Measurements from ENCODE around the gene INSL4.

INSL4 gene

GRCh38 chr9:5265939-5266338, 34.7 kb downstream of the INSL4 start:
- no peak for TF ChIP-seq JUND (IDR thresholded peaks at IDR 0.05; ENCODE audit: low read depth)
- in situ Hi-C loops (cut with HindIII; ENCODE audit: low pct_unique_long_range_greater_than_20kb, low sequenced_read_pairs) = no loop called here
- DNase-seq (ENCODE audit: low read depth in 1 of 2, low spot score in 1 of 2) = no peak

GRCh38 chr9:5269249-5269715, 38.1 kb downstream of the INSL4 start:
- no peak for TF ChIP-seq JUND (IDR thresholded peaks at IDR 0.05; ENCODE audit: low read depth)
- peak in 1 of 2 experiments; percentile 79 for DNase-seq (ENCODE audit: low read depth in 1 of 2, low spot score in 1 of 2)
- in situ Hi-C loops (cut with HindIII; ENCODE audit: low pct_unique_long_range_greater_than_20kb, low sequenced_read_pairs) = no loop called here

GRCh38 chr9:5274770-5275169, 43.6 kb downstream of the INSL4 start:
- in situ Hi-C loops (cut with HindIII; ENCODE audit: low pct_unique_long_range_greater_than_20kb, low sequenced_read_pairs) = no loop called here
- DNase-seq (ENCODE audit: low read depth in 1 of 2, low spot score in 1 of 2) = no peak
- TF ChIP-seq JUND (IDR thresholded peaks at IDR 0.05; ENCODE audit: low read depth) = no peak

GRCh38 chr9:5278486-5278885, 47.3 kb downstream of the INSL4 start:
- TF ChIP-seq JUND (IDR thresholded peaks at IDR 0.05; ENCODE audit: low read depth) = no peak
- DNase-seq (ENCODE audit: low read depth in 1 of 2, low spot score in 1 of 2) = no peak
- in situ Hi-C loops (cut with HindIII; ENCODE audit: low pct_unique_long_range_greater_than_20kb, low sequenced_read_pairs) = no loop called here
